ENCODE measurements around the gene RHOBTB1.

- TF ChIP-seq CTCF (IDR thresholded peaks at IDR 0.05 in 4 of 5, conservative IDR thresholded peaks at IDR 0.05 in 1 of 5) (no peak), POLR2A (IDR thresholded peaks at IDR 0.05) (no peak)
Measured at GRCh38 chr10:60890811-60891210, 53.2 kb downstream of the RHOBTB1 start.
